Left lung (tissue), 10 donors: ENCODE measurements around the gene IL16. TPM values are rescaled to one million over a fixed set of nuclear protein-coding genes. Genes with fewer than 3 reads are reported as not detected.
"Not testable (repeated sequence)": the region's sequence is repeated elsewhere in the genome, so short reads cannot be mapped to it uniquely, and the experiment has no call there.

ENCODE experiments used
- ATAC-seq: fragments of 200-7000 bp; cut with Tn5 transposase; one replicate; pipeline ENCODE4 v1.9.1; 2020; ENCODE audit warnings: moderate library complexity
- DNase-seq, 4 donors: peaks; one replicate each; pipeline ENCODE4 v3.0.0-alpha.2; 2013 to 2020
- H3K27ac ChIP-seq, 2 donors: fragments of 200-600 bp; sonication (generic) in 1 of 2; one replicate each; pipeline versions ENCODE4 v1.5.0 to v1.8.0; 2020 to 2021
- H3K27me3 ChIP-seq, 2 donors: fragments of 200-600 bp; sonication (generic) in 1 of 2; one replicate each; pipeline versions ENCODE4 v1.5.0 to v1.8.0; 2020 to 2021
- H3K36me3 ChIP-seq, 2 donors: fragments of 200-600 bp; sonication (generic) in 1 of 2; one replicate each; pipeline versions ENCODE4 v1.5.0 to v1.8.0; 2020 to 2021
- H3K4me1 ChIP-seq, 2 donors: fragments of 200-600 bp; one replicate each; pipeline ENCODE4 v1.8.0; 2021
- H3K4me3 ChIP-seq, 2 donors: fragments of 200-600 bp; sonication (generic) in 1 of 2; one replicate each; pipeline versions ENCODE4 v1.5.0 to v1.8.0; 2020 to 2021; ENCODE audit warnings: mild to moderate bottlenecking in 1 of 2
- H3K9me3 ChIP-seq, 2 donors: fragments of 200-600 bp; sonication (generic) in 1 of 2; one replicate each; pipeline versions ENCODE4 v1.5.0 to v1.8.0; 2020 to 2021
- CTCF ChIP-seq, 2 donors: fragments of 200-600 bp; sonication (generic) in 1 of 2; IDR thresholded peaks; one replicate each; pipeline versions ENCODE4 v1.5.0 to v1.8.0; 2021; ENCODE audit warnings: antibody characterized with exemption in 2 of 2
- intact Hi-C, 2 donors: fragments of 100-400 bp; cut with DNase I; formaldehyde crosslinking; loops; one replicate each; pipeline versions ENCODE4 v1.11.2 to v1.14.2; 2022
- polyA plus RNA-seq, 6 donors: library from polyadenylated mRNA; unstranded; fragments of 120-200 nt; gene quantifications; one replicate each; pipeline ENCODE4 v1.2.1, GENCODE V29; 2013; ENCODE audit not compliant: insufficient read length in 6 of 6
- total RNA-seq, 2 donors: library from RNA; stranded (reverse); fragmentation: NEBNext Ultra II Directional; extraction: Animal tissue kit (Norgen Biotek cat#: 25700); gene quantifications; one replicate each; pipeline ENCODE4 v1.2.1, GENCODE V29; 2021
- donor health status: DM: no; HTN: yes; CAD: no.
- donor health status: DM: no; HTN: no; CAD: no.

Gene IL16
- total and polyA plus RNA-seq, 8 donors, result 11.4 to 34.3 (median 14.9) TPM

GRCh38 chr15:81329446-81329845, 132.8 kb downstream of the IL16 start:
- H3K27ac ChIP-seq, result no peak overlapping the region
- no peaks in the 10 kb centered on the region for H3K36me3 ChIP-seq
- no peaks in the 10 kb centered on the region for H3K27me3 ChIP-seq
- ATAC-seq (no peak), DNase-seq (no peak)
- H3K4me1 ChIP-seq, result peaks cover 4 to 17% of the 10 kb centered on the region in 2 donors
- H3K4me3 ChIP-seq, result no peak overlapping the region
- TF ChIP-seq CTCF (IDR thresholded peaks at IDR 0.05), result no peak
- H3K9me3 ChIP-seq, result no peaks in the 10 kb centered on the region
- intact Hi-C loops, result no loop called here

- intact Hi-C loops, result no loop called here
- no peak for TF ChIP-seq CTCF (IDR thresholded peaks at IDR 0.05)
- no peak overlapping the region for H3K27ac ChIP-seq
- no peak for ATAC-seq
- no peaks in the 10 kb centered on the region for H3K36me3 ChIP-seq
- peaks cover 0 to 7% of the 10 kb centered on the region in 2 donors for H3K4me1 ChIP-seq
- H3K4me3 ChIP-seq, result no peak overlapping the region
- DNase-seq, result no peak
- no peaks in the 10 kb centered on the region for H3K27me3 ChIP-seq
- H3K9me3 ChIP-seq, result no peaks in the 10 kb centered on the region
Measured at GRCh38 chr15:81330366-81331090, 133.8 kb downstream of the IL16 start.

GRCh38 chr15:81331141-81331540, 134.5 kb downstream of the IL16 start:
- H3K27me3 ChIP-seq, ATAC-seq, DNase-seq, intact Hi-C loops, H3K27ac ChIP-seq, H3K4me3 ChIP-seq, H3K9me3 ChIP-seq, H3K4me1 ChIP-seq, H3K36me3 ChIP-seq: not testable (repeated sequence)

DNA sequence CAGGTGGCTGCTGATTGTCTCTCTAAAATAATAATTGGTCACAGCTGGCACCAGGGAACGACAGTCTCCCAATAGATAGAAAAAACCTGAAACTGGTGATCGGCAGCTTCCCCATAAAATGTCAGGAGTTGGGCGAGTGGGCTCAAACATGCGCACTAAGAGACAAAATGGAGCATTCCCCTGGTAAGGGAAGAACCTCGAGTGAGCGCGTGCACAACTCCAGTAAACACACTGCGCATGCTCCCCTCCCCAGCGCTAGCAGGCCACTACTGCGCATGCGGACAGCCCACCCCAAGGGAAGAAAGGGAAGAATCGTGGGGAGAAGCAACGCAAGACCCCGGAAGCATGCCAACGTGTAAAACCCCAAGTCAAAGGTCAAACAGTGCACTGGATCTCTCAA, 134.9 kb downstream of the IL16 start:
- H3K27me3 ChIP-seq, result no peaks in the 10 kb centered on the region
- TF ChIP-seq CTCF (IDR thresholded peaks at IDR 0.05), result no peak
- no peak for DNase-seq
- H3K36me3 ChIP-seq, result no peaks in the 10 kb centered on the region
- ATAC-seq, result no peak
- H3K9me3 ChIP-seq, result no peaks in the 10 kb centered on the region
- H3K27ac ChIP-seq, result no peak overlapping the region
- intact Hi-C loops, result no loop called here
- H3K4me3 ChIP-seq, result no peak overlapping the region
- H3K4me1 ChIP-seq, result peaks cover 0 to under 1% of the 10 kb centered on the region in 2 donors

DNA sequence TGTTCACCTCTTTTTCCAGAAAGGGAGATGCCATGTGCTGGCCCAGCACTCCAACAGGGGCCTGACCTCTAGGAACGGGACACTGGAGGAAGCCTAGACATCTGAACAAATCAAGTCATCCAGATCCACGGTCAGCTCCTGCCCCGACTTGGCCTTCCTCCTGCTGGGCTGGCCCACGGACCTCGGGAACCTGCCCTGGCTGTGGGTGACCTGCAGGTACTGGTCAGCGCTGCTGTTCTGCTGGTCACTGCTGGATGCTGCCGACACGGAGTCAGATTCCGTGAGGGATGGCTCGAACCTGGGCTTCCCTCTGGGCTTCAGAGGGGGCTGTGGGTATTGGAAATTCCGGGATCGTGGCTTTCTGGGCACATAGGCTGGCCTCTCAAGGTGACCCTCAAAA, 135.6 kb downstream of the IL16 start:
- no peaks in the 10 kb centered on the region for H3K9me3 ChIP-seq
- no peak overlapping the region for H3K4me3 ChIP-seq
- no peaks in the 10 kb centered on the region for H3K36me3 ChIP-seq
- H3K27me3 ChIP-seq, result no peaks in the 10 kb centered on the region
- ATAC-seq, result no peak
- DNase-seq, result no peak
- peaks cover 0 to 2% of the 10 kb centered on the region in 2 donors for H3K4me1 ChIP-seq
- intact Hi-C loops, result no loop called here
- TF ChIP-seq CTCF (IDR thresholded peaks at IDR 0.05), result no peak
- no peak overlapping the region for H3K27ac ChIP-seq

GRCh38 chr15:81333363-81333762, 136.7 kb downstream of the IL16 start:
- Histone ChIP-seq H3K9me3 (no peaks in the 10 kb centered on the region), H3K4me1 (peaks cover 5 to 9% of the 10 kb centered on the region in 2 donors), H3K4me3 (no peak overlapping the region), H3K27me3 (no peaks in the 10 kb centered on the region), H3K36me3 (no peaks in the 10 kb centered on the region), H3K27ac (no peak overlapping the region)
- TF ChIP-seq CTCF (IDR thresholded peaks at IDR 0.05), result no peak
- intact Hi-C loops, result no loop called here
- DNase-seq (no peak), ATAC-seq (no peak)
